ENCODE data around the gene SMIM13.
"Not testable (repeated sequence)": the region's sequence is repeated elsewhere in the genome, so short reads cannot be mapped to it uniquely, and the experiment has no call there.

SMIM13 gene

DNA sequence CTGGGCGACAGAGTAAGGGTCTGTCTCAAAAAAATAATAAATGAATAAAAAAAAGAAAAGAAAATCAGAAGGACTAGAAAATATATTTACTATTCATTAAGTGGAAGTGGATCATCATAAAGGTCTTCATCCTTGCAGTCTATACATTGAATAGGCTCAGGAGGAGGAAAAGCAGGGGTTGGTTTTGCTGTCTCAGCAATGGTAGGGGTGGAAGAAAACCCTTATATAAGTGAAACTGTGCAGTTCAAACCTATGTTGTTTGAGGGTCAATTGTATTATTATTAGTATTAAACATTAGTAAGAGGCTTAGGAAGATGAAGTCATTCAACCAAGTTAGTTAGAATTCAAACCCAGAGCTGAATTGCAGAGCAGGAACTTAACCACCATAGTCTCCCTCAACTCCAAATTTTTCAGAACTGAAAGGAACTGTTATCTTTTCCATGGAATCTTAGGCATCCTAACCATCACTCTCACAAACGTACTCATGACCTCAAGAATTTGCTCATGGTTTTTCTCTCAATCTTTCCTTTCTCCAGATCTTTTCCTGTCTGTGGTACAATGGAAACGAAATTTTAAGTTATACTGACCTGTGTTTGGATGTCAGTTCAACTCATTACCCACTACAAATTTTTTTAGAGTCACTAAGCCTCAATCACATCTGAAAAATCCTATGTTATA lies 7.7 kb upstream of the SMIM13 start:
- DNase-seq, result no peak

DNA sequence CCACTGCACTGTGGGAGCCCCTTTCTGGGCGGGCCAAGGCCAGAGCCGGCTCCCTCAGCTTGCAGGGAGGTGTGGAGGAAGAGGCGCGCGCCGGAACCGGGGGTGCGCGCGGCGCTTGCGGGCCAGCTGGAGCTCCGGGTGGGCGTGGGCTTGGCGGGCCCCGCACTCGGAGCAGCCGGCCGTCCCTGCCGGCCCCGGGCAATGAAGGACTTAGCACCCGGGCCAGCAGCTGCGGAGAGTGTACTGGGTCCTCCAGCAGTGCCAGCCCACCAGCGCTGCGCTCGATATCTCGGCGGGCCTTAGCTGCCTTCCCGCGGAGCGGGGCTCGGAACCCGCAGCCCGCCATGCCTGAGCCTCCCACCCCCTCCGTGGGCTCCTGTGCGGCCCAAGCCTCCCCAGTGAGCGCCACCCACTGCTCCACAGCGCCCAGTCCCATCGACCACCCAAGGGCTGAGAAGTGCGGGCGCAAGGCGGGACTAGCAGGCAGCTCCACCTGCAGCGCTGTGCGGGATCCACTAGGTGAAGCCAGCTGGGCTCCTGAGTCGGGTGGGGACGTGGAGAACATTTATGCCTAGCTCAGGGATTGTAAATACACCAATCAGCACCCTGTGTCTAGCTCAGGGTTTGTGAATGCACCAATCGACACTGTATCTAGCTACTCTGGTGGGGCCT lies 6.4 kb upstream of the SMIM13 start:
- DNase-seq, result not testable (repeated sequence)

DNA sequence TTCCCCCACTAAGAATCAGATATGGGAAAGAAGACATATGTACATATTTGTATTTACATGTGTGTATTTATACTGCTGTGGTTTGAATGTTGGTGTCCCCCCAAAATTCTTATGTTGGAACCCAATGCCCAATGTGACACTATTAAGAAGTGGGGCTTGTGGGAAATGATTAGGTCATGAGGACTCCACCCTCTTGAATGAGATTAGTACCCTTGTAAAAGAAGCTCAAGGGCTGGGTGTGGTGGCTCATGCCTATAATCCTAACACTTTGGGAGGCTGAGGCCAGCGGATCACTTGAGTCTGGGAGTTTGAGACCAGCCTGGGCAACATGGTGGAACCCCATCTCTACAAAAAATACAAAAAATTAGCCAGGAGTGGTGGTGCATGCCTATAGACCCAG lies 3.9 kb upstream of the SMIM13 start:
- no peak for DNase-seq

DNA sequence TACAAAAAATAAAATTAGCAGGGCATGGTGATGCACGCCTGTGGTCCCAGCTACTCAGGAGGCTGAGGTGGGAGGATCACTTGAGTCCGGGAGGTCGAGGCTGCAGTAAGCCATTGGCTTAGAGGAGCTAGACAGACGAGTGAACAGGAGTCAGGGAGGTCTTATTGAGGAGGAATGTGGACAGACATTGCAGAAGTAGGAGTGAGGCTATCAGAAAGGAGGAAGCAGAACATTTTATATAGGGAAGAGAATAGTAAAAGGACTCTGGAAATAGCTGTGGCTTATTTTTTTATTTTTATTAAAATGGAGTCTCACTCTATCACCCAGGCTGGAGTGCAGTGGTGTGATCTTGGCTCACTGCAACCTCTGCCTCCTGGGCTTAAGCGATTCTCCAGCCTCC lies 2.5 kb upstream of the SMIM13 start:
- not testable (repeated sequence) for DNase-seq

DNA sequence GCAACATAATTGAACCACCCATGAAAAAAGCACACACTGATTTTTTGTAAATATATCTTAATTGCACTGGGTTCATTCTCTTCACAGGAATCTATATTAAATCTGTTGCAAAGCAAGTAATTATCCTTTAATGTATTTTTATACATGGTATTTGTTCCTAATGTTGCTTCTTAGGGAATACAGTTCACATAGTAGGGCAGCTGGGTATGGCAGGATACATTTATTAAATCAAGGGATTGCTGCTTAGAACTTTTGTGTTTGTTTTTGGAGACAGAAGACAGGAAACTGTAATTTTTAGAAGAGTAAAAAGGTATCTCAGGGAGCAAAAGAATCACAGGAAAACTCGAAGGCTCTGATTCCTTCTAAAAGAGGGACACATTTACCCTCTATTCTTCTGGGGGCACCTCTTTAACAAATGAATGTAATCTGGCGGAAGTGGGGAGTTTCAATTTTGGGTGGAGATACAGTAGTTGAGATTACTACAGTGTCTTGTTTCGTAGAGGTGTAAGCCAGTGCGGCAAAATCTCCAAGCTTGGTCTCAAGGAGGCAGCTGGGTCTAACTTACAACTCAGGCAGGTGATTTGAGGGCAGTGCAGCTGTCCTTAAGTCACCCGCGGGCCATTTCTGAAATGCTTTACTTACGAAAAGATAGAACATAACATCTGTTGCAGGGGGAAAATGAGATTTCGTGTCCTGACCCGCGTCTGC lies 812 bp upstream of the SMIM13 start:
- DNase-seq, result no peak

DNA sequence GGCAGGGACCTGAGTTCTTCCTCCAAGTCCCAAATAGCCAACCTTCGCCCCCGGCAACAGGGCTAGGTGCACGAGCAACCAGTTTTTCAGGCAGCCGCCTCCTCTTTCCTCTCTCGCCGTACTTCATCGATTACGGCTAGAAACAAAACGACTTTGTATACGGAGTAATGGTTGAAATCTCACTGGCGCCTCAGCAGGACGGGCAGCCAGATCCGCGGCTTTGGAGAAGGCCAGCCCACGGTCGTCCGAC lies 333 bp upstream of the SMIM13 start:
- DNase-seq, result no peak

DNA sequence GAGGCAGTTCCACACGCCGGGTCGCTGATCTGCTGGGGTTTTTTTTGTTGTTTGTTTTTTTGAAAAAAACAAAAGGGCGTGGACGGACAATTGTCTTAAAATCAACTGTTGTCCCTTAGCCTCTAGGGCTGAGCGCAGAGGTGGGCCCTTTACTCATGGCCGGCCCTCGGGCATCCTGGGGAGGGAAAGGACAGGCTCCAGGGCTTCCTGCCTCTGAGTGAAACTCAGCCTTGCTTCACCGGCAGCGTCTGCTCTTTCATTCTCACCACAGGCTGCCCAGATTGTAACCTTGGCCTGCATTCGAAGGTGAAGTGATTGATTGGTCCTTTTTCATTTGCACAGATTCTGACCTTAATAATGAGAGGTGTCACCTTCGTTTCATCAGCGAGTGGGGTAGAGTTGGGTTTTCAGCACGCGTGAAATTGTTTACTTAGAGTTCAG lies 797 bp downstream of the SMIM13 start:
- DNase-seq, result peak; percentile 25

DNA sequence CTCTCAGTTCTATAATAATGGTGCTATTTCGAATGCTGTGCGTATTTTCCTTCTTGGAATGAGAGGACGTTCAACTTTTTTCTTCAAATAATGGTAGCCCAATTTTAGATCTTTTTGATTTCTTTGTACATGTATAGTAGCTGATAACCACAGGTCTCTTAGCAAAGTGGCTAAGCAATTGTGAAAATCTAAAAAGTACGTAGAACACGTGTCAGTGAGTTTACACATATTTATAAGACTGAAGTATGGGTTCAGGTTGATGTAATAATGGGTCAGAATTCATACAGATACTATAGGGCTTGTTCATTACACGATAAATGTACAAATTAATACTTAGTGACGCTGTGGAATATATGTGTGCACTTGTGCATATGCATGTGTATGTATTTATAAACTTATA lies 1.3 kb downstream of the SMIM13 start:
- DNase-seq, result no peak

DNA sequence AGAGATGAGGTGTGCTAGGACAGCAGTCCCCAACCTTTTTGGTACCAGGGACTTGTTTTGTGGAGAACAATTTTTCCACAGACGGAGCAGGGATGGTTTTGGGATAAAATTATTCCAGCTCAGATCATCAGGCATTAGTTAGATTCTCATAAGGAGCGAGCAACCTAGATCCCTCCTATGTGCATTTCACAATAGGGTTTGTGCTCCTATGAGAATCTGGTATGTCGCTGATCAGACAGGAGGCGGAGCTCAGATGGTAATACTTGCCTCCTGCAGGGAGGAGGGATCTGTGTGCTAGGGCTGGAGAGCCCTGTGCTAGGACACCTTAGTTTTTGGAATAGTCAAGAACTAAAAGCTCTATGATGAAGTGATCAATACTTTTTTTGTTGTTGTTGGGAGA lies 2.5 kb downstream of the SMIM13 start:
- no peak for DNase-seq

DNA sequence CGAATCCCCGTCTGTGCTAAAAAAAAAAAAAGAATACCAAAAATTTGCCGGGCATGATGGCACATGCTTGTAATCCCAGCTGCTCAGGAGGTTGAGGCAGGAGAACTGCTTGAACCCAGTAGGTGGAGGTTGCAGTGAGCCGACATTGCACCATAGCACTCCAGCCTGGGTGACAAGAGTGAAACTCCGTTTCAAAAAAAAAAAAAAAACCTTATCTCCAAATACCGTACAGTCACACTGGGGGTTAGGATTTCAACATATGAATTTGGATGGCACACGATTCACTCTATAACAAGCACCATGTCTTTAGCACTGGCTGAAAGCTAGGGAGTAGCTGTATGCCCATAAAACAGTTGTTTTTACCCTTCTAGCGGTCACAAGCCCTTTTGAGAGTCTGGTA lies 3.8 kb downstream of the SMIM13 start:
- DNase-seq, result no peak

DNA sequence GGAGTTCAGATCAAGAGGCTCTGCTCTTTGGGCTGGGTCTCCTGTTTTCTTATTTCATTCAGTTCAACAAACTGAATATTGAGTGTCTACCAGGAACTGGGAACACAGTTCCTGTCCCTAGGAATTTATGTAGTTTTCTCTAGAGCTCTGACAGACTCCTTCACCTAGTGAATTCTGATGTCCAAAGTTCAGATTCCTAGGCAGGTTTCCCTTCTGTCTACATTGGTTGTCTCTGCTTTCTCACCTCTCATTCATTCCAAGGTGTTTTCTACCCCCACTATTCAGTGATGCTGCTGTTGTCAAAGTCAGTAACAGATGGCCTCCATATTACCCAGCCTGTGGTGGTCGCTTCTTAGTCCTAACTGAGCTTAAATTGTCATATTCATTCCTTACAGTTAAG lies 4.4 kb downstream of the SMIM13 start:
- no peak for DNase-seq

DNA sequence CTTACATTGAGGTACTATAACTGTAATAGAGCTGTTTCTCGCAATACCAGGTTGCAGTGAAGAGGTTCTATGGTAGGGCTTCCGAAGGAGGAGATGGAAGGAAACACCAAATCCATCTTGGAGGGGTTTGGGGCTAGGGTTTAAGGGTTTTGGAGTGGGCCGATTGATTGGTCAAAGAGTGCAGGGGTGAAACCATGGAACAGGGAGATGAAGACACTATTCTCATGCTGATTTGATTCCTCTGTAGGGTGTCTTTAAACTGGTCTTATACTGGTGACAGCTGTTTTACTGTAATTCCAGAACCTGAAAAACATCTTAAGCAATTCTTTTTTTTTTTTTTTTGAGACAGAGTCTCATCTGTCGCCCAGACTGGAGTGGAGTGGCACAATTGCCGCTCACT lies 7.8 kb downstream of the SMIM13 start:
- DNase-seq, result no peak

DNA sequence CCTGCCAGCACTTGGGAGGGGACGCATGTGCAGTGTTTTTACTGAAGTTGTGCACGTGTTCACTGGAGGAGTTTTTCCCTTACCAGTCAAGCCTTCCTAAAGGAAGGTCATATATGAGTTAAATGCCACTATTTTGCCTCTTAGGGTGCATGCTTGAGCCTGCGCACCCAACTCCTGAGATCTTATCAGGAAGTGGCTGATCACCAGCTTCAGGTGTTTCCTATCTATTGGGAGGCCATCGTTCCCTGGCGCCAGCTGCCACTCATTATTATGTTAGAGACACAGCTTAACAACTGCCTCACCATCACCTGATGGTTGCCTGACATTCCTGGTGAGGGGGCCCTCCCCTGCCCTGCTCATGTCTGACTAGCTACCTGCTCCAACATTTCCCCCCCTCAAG lies 9.4 kb downstream of the SMIM13 start:
- no peak for DNase-seq

DNA sequence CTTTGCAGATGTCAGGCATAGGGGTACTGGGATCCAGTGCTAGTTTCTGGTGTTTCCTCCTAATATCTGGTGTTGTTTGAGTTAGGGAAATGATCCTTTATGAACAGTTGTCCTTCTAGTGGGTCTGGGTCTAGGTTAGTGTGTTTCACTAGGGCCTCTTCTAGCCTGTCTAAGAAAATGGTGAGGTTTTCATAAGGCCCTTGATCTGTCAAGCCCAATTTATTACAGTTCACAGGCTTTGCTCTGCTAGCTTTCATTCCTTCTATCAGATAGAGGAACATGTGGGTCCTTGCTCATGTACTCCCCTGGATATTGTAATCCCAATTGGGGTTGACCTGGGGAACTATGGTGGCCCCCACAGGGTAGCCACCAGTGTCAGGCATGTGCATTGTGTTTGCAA lies 15.1 kb downstream of the SMIM13 start:
- no peak for DNase-seq

DNA sequence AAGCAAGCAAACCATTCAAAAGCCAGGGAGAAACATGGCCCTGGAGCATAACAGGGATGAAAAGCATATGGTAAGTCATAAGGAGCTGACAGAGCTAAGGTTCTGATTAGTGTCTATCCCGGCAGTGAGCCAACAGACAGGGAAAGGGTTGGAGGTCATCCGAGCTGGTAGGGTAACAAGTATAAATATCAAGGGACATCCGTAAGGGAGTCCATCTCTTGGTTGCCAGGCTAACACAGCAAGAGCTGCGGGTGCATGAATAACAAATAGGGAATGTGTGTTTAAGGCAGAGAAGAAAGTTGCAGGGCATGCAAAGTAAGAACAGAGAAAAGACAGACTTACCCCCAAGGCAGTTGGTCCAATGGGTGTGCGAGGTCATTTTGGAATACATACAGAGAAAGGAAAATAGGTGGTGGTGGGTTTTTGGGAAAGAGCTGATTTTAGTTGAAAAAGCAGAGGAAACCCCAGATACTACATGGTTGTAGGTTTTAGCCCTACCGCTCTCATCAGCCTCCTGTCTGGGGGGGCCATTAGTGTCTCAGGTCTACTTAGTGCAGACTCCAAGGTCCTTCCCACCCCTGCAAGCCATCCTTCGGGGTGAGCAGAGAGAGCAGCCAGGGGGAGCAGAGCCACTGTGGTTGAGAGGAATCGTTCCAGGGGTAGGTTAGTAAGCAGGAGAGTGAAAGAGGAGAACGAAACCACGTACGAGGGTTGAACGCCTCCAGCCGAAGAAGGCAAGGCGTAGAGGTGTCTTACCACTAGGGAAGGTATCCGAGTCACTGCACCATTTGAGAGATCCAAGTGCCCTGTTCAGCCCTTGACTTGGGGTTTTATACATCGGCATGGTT lies 17.5 kb downstream of the SMIM13 start, which contains the start of gene ERVFRD-1:
ERVFRD-1 (minus strand) TSS at position 805 of the 848 bp plus-strand sequence. CDS start 6,415 bp downstream, outside the sequence.
- DNase-seq, result no peak

DNA sequence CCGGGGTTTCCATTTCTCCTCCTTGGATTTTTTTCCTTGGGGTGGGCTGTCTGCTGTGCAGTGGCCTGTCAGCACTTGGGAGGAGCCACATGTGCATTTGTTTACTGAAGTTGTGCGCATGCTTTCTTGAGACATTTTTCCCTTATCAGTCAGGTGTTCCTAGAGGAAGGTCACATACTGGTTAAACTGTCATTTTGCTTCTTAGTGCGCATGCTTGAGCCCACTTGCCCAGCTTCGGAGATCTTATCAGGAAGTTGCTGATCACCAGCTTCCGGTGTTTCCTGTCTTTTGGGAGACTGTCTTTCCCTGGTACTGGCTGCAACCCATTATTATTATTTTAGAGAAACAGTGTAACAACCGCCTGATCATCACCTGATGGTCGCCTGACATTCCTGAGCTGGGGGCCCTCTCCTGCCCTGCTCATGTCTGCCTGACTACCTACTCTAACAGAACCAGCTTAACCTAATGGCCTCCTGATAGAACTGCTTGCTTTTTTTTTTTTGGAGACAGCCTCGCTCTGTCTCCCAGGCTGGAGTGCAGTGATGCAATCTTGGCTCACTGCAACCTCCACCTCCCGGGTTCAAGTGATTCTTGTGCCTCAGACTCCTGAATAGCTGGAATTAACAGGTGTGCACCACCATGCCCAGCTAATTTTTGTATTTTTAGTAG lies 18.3 kb downstream of the SMIM13 start:
- no peak for DNase-seq

DNA sequence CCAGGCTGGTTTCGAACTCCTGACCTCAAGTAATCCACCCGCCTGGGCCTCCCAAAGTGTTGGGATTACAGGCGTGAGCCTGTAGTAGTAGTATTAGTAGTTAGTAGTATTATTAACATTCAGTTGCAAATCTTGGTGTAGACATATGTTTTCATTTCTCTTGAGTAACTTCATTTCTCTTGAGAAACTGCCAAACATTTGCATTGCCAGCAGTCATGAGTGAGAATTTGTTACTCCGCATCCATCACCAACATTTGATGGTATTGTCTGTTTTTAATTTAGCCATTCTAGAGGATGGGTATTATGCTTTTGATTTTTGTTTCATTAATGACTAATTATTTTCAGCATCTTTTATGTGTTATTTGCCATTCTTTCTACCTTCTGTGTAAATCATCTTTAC lies 19.4 kb downstream of the SMIM13 start:
- no peak for DNase-seq

DNA sequence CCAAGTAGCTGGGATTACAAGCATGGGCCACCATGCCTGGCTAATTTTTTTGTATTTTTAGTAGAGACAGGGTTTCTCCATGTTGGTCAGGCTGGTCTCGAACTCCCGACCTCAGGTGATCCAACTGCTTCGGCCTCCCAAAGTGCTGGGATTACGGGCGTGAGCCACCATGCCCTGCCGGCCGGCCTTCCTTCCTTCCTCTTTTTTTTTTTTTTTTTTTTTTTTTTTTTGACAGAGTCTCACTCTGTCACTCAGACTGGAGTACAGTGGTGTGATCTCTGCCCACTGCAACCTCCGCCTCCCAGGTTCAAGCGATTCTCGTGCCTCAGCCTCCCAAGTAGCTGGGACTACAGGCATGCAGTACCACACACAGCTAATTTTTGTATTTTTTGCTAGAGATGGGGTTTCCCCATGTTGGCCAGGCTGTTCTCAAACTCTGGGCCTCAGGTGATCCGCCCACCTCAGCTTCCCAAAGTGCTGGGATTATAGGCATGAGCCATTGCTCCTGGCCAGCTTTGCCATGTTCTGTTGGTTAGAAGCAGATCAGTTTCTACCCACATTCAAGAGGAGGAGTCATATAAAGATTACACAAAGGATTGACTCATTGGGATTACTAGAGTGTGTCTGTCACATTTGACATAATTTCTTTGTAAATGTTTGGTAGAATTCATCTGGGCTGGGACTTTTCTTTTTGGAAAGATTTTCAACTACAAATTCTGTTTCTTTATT lies 22.3 kb downstream of the SMIM13 start:
- DNase-seq, result not testable (repeated sequence)

DNA sequence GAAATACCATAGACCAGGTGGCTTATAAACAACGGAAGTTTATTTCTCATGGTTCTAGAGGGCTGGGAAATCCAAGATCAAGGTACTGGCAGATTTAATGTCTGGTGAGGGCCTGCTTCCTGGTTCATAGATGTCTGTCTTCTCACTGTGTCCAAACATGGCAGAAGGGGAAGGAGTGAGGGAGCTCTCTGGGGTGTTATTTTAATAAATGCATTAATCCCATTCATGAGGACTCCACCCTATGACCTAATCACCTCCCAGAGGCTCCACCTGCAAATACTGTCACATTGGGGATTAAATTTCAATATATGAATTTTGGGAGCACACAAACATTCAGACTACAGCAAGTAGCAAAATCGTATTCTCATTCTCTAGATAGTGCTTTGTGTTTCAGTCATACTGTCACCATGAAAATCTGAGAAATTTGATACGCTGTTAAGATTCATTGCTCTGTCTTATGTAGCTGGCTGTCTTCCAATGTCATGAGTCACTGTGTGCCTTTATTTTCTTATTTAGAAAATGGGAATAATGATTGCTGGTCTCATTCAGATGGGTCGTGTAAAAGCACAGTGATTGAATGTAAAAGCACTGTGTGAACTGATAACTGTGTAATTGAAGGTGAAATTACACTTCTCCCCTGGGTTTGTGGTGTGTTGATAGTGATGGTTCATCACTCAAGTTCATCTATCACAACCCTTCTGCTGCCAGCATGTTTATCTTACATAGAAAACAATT lies 26.8 kb downstream of the SMIM13 start:
- no peak for DNase-seq

DNA sequence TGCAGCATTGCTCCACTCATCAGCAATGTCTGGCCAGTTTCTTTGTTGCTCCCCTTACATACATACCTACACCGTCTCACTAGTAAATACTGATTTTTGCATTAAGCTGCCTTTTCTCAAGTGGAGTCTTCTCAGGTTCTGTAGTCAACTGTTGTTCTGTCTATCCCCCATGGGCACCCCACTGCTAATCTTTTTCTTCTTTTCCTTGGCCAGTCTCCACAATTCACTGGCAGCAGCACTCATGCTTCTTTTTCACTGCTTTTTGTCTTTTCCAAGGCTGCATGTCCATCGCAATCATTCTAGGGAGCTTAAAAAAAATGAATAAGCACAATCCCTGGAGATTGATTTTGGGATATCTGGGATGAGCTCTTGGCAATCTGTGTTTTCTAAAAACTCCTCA lies 28.2 kb downstream of the SMIM13 start:
- DNase-seq, result no peak

DNA sequence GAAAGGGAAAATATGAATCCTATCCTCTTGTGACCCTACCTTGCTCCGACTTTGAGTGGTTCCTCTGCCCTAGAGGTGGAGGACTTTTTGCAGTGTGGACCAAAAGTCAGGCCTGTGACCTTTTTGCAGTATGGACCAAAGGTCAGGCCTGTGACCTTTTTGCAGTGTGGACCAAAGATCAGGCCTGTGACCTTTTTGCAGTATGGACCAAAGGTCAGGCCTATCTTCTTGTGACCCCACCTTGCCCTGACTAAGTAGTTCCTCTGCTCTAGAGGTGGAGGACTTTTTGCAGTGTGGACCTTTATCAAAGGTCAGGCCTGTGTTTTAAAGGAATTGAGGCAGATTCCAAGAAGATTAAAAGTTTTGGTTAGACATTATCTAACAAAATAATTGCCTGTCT lies 28.7 kb downstream of the SMIM13 start:
- DNase-seq, result no peak

Measured in activated T-cell treated with anti-CD3 and anti-CD28 coated beads for 4 hours (primary cell).